Measurements from ENCODE around the gene DCP1A. TPM values are rescaled to one million over a fixed set of nuclear protein-coding genes. Genes with fewer than 3 reads are reported as not detected.
"Not testable (repeated sequence)": the region's sequence is repeated elsewhere in the genome, so short reads cannot be mapped to it uniquely, and the experiment has no call there.

The DCP1A gene
- total RNA-seq, 1 donor from 2014 or later: 23.0 TPM

GRCh38 chr3:53264718-53265117 lies 82.6 kb downstream of the DCP1A start:
- no peak for DNase-seq (ENCODE audit: low spot score)

DNA sequence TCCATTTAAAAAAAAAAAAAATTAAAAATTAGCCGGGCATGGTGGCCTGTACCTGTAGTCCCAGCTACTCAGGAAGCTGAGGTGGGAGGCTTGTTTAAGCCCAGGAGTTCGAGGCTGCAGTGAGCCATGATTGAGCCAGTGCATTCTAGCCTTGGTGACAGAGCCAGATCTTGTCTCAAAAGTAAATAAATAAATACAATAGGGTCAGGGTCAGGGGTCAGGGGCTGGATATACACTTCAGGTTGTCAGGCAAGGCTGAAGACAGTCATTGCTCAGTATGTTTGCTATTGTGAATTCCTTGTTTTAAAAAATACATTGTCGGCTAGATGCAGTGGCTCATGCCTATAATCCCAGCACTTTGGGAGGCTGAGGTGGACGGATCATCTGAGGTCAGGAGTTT lies 83.4 kb downstream of the DCP1A start:
- no peak for DNase-seq (ENCODE audit: low spot score)

GRCh38 chr3:53261712-53262111 lies 85.6 kb downstream of the DCP1A start:
- no peak for DNase-seq (ENCODE audit: low spot score)

DNA sequence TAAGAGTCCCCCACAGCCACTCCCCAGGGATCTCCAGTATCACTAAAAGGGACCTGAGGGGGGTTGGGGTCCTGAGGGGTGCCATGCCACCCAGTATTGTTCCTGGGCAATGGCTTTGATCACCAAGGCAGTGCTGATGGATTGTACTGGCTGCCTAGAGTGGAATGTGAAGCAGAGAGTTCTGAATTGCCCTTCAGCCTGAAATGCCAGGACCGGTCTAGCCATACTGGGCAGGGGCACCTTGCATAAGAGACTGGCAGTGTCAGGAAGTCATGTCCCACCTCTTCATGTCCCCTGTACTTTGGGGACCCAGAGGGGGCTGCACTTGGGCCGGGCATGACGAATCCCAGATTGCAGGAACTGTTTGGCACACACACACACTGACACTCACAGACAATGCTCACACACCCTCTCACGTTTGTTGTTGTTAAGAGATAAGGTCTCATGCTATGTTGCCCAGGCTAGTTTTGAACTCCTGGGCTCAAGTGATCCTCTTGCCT lies 87.0 kb downstream of the DCP1A start:
- no peak for DNase-seq (ENCODE audit: low spot score)

GRCh38 chr3:53259427-53260259 lies 87.7 kb downstream of the DCP1A start:
- no peak for DNase-seq (ENCODE audit: low spot score)

- DNase-seq (ENCODE audit: low spot score): no peak
Measured at GRCh38 chr3:53258600-53259426, 88.5 kb downstream of the DCP1A start.

DNA sequence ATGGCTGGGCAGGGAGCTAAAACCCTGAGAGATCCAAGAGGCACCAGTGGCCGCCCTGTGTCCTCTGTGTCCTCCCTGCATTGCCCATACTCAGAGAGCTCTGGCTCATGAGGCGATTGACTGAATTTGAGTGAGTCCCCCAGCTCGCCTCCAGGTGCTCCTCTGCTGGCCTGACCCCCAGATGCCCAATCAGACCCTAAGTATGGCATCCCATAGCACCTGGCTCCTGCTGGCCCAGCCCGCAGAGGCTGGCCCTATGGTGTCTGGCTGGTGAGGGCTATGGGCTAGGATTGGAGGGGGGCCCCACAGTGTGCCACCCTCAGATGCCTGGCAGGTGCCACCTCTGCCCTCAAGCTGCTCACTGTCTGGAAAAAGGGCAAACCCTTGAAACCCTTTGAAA lies 89.9 kb downstream of the DCP1A start:
- no peak for DNase-seq (ENCODE audit: low spot score)

GRCh38 chr3:53256704-53257055 lies 90.7 kb downstream of the DCP1A start:
- no peak for DNase-seq (ENCODE audit: low spot score)

- DNase-seq (ENCODE audit: low spot score): peak; percentile 86
Measured at GRCh38 chr3:53255775-53256703, 91.3 kb downstream of the DCP1A start, which contains the start of gene TKT. Gene TKT (minus strand): TSS chr3:53256022. CDS start chr3:53255942, 80 bp downstream.

- no peak for DNase-seq (ENCODE audit: low spot score)
Measured at GRCh38 chr3:53255423-53255774, 91.9 kb downstream of the DCP1A start.

- DNase-seq (ENCODE audit: low spot score): peak; percentile 74
Measured at GRCh38 chr3:53254509-53255422, 92.6 kb downstream of the DCP1A start.

GRCh38 chr3:53253707-53254508 lies 93.4 kb downstream of the DCP1A start:
- no peak for DNase-seq (ENCODE audit: low spot score)

GRCh38 chr3:53252947-53253322 lies 94.4 kb downstream of the DCP1A start:
- not testable (repeated sequence) for DNase-seq (ENCODE audit: low spot score)

- DNase-seq (ENCODE audit: low spot score): no peak
Measured at GRCh38 chr3:53252096-53252946, 95.0 kb downstream of the DCP1A start.

- no peak for DNase-seq (ENCODE audit: low spot score)
Measured at GRCh38 chr3:53250881-53251605, 96.3 kb downstream of the DCP1A start.

- no peak for DNase-seq (ENCODE audit: low spot score)
Measured at GRCh38 chr3:53250453-53250852, 96.9 kb downstream of the DCP1A start.

DNA sequence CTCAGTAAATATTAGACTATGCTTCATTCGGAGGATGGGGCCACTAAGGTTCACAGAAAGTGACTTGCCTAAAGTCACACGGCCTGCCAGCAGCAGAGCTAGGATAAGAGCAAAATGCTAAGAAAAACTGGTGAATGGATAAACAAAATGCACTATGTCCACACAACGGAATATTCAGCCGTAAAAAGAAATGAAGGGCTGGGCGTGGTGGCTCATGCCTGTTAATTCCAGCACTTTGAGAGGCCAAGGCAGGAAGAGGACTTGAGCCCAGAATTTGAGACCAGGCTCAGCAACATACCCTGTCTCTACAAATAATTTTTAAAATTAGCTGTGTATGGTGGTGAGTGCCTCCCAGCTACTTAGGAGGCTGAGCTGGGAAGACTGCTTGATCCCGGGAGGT lies 99.2 kb downstream of the DCP1A start:
- DNase-seq (ENCODE audit: low spot score): no peak

DNA sequence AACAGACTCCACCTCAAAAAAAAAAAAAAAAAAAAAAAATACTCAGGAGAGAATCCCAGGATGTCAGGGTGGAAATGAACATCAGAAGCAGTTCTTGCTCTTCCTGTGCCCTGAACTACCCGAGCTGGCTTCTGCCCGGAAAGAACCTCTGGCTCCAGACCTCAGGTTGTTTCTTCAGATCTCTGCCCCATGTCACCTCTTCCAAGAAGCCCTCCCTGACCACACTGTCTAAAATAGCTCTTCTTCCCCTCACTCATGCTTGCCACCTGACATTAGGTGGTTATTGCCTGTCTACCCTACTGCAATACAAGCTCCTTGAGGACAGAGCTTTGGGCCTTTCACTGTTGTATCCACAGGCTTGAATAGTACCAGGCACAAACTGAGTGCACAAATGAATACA lies 99.7 kb downstream of the DCP1A start:
- DNase-seq (ENCODE audit: low spot score): no peak
